ENCODE results near the gene KCNAB3.
A peak's percentile ranks its signal among the peaks of the same experiment; 100 is the strongest.
"Not testable (repeated sequence)": the region's sequence is repeated elsewhere in the genome, so short reads cannot be mapped to it uniquely, and the experiment has no call there.

KCNAB3 gene

GRCh38 chr17:7929158-7930023 is at the start of gene KCNAB3:
Gene KCNAB3 (minus strand): TSS chr17:7929856. CDS start chr17:7929435, 421 bp downstream.
- DNase-seq: peak; percentile 59 to 70

DNA sequence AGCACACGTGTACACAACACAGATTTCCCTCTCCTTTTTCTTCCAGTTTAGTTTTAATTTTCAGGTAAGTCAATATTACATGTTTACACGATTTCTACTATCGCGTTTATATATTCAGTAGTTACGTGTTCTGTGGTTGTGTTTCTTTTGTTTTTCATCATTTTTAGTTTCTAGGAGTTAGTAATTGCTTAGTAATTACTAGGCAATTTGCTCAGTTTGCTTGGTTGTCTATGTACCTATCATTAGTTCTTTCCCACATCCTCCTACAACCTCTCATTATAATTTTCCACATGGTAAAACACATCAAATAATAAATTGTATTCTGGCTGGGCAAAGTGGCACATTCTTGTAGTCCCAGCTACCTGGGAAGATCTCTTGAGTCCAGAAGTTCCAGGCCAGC is 48.1 kb upstream of the KCNAB3 start:
- no peak for DNase-seq

GRCh38 chr17:7977039-7977438 is 47.4 kb upstream of the KCNAB3 start:
- no peak for DNase-seq

DNA sequence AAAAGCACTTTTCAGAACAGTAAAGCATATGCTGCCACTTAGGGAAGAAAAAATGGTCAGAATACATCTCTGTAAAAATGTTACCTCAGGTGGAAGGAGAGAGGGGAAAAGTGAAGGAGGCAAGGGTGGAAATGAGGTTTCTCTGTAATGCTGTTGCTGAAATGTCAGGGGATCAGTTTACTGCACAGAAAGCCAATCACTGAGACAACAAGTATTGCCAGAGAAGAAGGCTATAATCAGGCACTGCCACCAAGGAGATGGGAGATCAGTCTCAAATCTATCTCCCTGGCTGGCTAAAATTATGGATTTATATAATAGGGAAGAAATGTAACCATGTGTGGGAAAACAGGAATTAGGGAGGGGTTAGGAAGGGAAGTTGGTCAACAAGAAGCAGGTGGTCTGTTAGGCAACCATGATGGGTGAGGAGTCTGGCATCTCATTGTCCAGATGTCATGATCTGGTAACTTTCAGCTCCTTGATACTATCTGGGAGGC is 45.0 kb upstream of the KCNAB3 start:
- DNase-seq: no peak

DNA sequence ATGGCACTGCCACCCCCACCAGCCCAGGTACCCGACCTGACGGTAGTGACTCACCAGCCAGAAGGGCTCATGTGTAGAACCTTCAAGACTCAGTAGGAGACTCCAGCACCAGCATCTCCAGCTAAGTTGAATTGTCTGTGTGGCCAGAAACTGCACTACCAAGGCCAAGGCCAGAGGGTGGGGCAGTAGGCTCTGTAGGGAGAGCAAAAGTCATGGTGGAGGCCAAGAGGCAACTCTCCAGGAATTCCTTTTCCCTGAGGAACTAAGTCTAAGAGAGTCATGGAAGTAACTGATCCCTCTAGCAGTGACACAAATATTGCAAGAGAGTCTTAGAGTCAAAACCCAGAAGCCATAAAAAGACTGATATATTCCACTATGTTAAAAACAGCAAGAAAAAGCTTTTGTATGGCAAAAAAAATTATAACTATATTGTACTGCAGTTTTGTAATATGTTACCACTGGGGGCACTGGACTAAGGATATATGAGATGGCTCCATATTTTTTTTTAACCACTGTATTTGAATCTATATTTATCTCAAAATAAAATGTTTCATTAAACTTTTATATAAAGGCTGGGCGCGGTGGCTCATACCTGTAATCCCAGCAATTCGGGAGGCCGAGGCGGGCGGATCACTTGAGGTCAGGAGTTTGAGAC is 42.6 kb upstream of the KCNAB3 start:
- DNase-seq: no peak

DNA sequence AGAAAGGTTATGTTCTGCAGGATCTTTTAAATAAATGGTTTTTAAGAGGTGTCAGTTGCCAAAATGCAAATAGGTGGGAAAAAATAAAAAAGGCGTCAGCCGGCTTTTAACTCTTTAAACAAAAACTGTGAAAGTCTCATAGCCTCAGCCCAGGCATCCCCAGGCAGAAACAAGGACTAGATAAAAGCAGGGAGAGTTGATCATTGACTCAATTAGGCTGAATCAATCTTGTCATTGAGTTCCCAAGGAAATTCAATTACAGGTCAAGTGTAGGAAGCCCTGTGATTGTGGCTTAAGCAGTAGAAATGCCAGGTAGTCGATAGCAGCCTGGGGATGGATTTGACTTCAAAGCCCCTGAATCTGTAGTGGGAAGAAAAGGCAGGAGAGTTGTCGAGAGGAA is 42.0 kb upstream of the KCNAB3 start:
- no peak for DNase-seq

GRCh38 chr17:7969433-7969832 is 39.8 kb upstream of the KCNAB3 start:
- no peak for DNase-seq

DNA sequence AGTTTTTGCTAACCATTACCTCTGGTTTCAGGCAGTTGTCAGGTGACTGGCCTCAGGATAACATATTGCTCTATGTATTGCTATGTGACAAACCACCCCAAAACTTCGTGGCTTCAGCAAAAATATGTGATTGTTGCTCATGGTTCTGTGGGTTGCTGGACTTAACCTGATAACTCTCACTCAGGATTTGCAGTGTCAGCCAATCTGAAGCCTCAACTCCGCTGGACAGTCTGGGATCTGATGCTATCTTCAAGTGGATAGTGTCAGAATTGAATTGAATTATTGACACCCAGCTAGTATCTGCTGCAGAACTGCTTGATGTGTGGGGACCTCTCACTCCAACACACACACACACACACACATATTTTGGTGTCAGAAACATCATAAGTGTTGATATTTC is 38.1 kb upstream of the KCNAB3 start:
- no peak for DNase-seq

DNA sequence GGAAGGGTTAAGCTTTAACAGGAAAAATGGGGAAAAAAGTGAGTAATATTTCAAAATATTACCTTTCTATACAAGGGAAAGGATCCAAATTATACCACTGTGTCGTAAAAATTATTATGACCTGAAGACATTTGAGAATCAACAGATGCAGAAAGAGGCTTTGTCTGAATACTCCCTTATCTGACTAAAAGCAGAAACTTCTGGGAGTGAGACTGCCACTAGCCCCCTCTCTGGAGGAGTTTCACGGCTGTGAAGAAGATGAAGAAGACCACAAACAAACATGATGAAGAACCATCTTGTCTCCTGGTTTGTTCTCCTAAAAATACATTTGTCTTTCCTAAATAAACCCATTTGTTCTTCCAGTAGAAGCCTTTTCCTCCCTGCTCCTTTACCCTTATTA is 31.8 kb upstream of the KCNAB3 start:
- no peak for DNase-seq

- DNase-seq: no peak
Measured at GRCh38 chr17:7959503-7960253, 30.0 kb upstream of the KCNAB3 start.

- DNase-seq: no peak
Measured at GRCh38 chr17:7956228-7956965, 26.7 kb upstream of the KCNAB3 start.

GRCh38 chr17:7955414-7956227 is 26.0 kb upstream of the KCNAB3 start:
- no peak for DNase-seq

DNA sequence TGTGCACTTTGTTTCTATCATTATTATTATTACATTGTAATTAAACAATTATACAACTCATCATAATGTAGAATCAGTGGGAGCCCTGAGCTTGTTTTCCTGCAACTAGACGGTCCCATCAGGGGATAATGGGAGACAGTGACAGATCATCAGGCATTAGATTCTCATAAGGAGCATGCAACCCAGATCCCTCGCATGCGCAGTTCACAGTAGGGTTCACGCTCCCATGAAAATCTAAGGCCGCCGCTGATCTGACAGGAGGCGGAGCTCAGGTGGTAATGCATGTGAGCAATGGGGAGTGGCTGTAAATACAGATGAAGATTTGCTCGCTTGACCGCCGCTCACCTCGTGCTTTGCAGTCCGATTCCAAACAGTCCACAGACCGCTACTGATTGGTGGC is 23.6 kb upstream of the KCNAB3 start:
- DNase-seq: not testable (repeated sequence)

DNA sequence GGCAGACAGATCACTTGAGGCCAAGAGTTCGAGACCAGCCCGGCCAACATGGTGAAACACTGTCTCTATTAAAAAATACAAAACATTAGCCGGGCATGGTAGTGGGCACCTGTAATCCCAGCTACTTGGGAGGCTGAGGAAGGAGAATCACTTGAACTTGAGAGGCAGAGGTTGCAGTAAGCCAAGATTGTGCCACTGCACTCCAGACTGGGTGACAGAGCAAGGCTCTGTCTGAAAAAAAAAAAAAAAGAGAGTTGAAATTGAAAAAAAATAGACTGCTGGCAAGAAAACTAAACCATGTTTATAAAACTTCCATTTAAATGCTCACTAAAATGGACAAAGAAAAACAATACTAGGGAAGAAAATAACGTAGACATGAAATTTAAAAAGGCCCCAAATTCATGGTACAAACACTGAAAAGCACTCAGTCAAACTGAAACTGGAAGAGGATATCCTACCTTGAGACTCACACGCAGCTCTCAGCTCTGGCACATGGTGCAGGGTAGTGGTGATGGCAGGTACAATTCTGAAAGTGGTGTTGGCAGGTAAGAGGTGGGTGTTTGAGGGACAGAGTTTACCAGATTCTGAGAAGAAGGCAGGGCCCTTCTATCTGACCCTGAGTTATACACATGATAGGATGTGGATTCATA is 21.6 kb upstream of the KCNAB3 start:
- peak; percentile 46 to 56 for DNase-seq

DNA sequence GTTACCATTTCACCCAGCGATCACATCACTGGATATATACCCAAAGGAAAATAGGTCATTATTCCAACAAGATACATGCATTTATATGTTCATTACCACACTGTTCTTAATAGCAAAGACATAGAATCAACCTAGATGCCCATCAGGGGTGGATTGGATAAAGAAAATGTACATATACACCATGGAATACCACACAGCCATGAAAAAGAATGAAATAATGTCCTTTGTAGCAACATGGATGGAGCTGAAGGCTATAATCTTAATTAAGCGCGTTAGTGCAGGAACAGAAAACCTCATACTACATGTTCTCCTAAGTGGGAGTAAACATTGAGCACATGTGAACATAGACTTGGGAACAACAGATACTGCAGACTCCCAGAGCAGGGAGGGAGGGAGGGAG is 20.9 kb upstream of the KCNAB3 start:
- no peak for DNase-seq

DNA sequence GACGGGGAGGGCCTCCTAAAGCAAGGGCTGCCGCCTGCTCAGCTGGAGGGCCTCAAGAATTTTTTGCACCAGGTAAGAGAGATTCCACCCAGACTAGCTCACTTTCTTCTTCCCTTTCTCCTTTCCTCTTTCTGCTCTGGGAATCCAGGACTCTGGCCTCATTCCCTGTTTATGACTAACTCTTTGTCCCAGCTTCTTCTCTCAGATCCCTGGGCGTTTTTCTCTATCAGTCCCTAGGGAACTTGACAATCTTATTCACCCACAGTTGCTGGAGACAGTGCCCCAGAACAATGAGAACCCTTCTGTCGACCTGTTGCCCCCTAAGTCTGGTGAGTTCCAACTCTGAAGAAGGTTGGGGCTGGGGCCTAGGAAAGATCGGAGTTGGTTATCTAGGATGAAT is 18.0 kb upstream of the KCNAB3 start:
- no peak for DNase-seq

DNA sequence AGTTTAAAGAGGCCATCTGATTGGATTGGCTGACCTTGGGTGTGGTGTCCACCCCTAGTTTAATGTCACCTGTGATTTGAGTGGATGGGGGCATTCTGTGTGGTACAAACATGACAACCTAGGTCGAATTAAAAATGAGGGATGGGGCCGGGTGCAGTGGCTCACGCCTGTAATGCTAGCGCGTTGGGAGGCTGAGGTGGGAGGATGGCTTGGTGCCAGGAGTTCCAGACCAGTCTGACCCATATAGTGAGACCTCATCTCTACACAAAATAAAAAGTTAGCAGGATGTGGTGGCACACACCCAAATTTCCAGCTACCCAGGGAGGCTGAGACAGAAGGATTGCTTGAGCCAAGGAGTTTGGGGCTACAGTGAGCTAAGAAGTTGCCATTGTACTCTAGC is 16.8 kb upstream of the KCNAB3 start:
- no peak for DNase-seq

DNA sequence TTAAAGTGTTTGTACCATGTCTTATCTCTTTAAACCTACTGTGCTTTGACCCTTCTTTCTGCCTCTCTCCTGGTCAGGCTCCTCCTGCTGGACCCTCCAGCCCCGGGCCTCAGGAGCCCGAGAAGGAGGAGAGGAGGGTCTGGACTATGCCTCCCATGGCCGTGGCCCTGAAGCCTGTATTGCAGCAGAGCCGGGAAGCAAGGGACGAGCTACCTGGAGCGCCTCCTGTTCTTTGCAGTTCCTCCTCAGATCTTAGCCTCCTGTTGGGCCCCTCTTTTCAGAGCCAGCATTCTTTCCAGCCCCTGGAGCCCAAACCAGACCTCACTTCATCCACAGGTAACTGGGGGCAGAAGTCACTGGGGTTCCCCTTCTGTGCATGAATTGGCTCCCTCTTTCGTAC is 16.0 kb upstream of the KCNAB3 start:
- no peak for DNase-seq

DNA sequence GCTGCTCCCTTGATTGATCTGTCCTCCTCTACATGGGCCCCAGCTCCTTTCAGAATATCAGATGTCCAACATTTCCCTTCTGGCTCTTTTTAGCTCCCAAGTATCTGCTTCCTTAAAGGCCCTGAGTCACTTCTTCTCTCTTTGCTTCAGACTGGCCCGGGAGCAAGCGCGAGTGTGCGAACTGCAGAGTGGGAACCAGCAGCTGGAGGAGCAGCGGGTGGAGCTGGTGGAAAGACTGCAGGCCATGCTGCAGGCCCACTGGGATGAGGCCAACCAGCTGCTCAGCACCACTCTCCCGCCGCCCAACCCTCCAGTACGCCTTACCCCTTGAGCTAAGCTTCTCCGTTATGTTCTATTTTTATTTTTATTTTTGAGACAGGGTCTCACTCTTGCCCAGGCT is 14.7 kb upstream of the KCNAB3 start:
- DNase-seq: no peak

GRCh38 chr17:7943291-7943690 is 13.6 kb upstream of the KCNAB3 start:
- DNase-seq: no peak

GRCh38 chr17:7940743-7941142 is 11.1 kb upstream of the KCNAB3 start:
- DNase-seq: no peak
